Measurements from ENCODE around the gene TTC5. TPM values are rescaled to one million over a fixed set of nuclear protein-coding genes. Genes with fewer than 3 reads are reported as not detected.

The TTC5 gene
- total and polyA plus RNA-seq, 2 donors (not counting 3 experiments of a cell fraction or from before 2014, with no cell fraction given) = 10.9 to 22.9 TPM

GRCh38 chr14:20262642-20263128 is 43.1 kb downstream of the TTC5 start:
- no peak for FAIRE-seq
- Histone ChIP-seq H3K4me1 (ENCODE audit: control insufficient read depth, extremely low read depth, insufficient read depth, low read length) (no peaks in the 10 kb centered on the region), H3K4me3 (replicated peaks in 1 of 3; ENCODE audit: insufficient read depth in 1 of 3, low read depth in 1 of 3, low read length in 3 of 3) (no peak overlapping the region), H3K9me1 (replicated peaks; ENCODE audit: control insufficient read depth, extremely low read depth, insufficient read depth, low read length) (no peaks in the 10 kb centered on the region), H3K9ac (replicated peaks; ENCODE audit: extremely low read depth, insufficient read depth, low read length) (no peak overlapping the region), H3K79me2 (ENCODE audit: control insufficient read depth, insufficient read depth, low read length) (no peaks in the 10 kb centered on the region), H3K9me3 (replicated peaks; ENCODE audit: control insufficient read depth, insufficient read depth, low read length) (no peaks in the 10 kb centered on the region), H3K36me3 (ENCODE audit: control insufficient read depth in 2 of 2, extremely low read depth in 1 of 2, insufficient read depth in 2 of 2, low read length in 2 of 2) (no peaks in the 10 kb centered on the region), H3K27me3 (ENCODE audit: control insufficient read depth in 2 of 2, insufficient read depth in 2 of 2, low read length in 2 of 2) (no peaks in the 10 kb centered on the region), H3K27ac (ENCODE audit: insufficient read depth, low read depth, low read length) (no peak overlapping the region), H3K4me2 (ENCODE audit: insufficient read depth, low read length) (no peak overlapping the region), H2AFZ (ENCODE audit: low read depth, low read length) (no peak overlapping the region), H4K20me1 (replicated peaks; ENCODE audit: control insufficient read depth, extremely low read depth, insufficient read depth, low read length) (no peaks in the 10 kb centered on the region)
- POLR2A ChIA-PET = no interaction called here
- intact Hi-C loops (cut with micrococcal nuclease) = no loop called here
- dilution Hi-C loops (cut with MboI; ENCODE audit: extremely low pct_ligation_motif_present, low sequenced_read_pairs) = no loop called here
- CTCF ChIA-PET = no interaction called here
- BruUV-seq (replicated peaks) = no TSS peak
- DNase-seq (ENCODE audit: low read depth, low spot score) = no peak
- no peak for TF ChIP-seq CTCF (IDR thresholded peaks at IDR 0.05; ENCODE audit: extremely low read depth in 1 of 2, insufficient read depth in 1 of 2, low read depth in 1 of 2, low read length in 2 of 2)
- TF ChIP-seq JUN (IDR thresholded peaks at IDR 0.05; ENCODE audit: borderline replicate concordance, insufficient read depth, insufficient read length, low read depth) = no peak
- TF ChIP-seq POLR2A (IDR thresholded peaks at IDR 0.05; ENCODE audit: low read depth, low read length) = no peak
- TF ChIP-seq FOS (IDR thresholded peaks at IDR 0.05; ENCODE audit: borderline replicate concordance, insufficient read depth, low read length) = no peak
- TF ChIP-seq POLR2AphosphoS5 (IDR thresholded peaks at IDR 0.05; ENCODE audit: insufficient read depth, low read depth, low read length) = no peak
- TF ChIP-seq GATA2 (IDR thresholded peaks at IDR 0.05; ENCODE audit: insufficient read depth, insufficient read length, low read depth, low read length) = no peak
- no peak for TF ChIP-seq MAX (IDR thresholded peaks at IDR 0.05; ENCODE audit: insufficient read depth, insufficient read length)
- TF ChIP-seq EZH2 (IDR thresholded peaks at IDR 0.05; ENCODE audit: borderline replicate concordance, low read depth, low read length, severe bottlenecking) = no peak
- TF ChIP-seq MYC (IDR thresholded peaks at IDR 0.05; ENCODE audit: low read depth, low read length) = no peak

Measured in endothelial cell of umbilical vein (primary cell).